Measurements from ENCODE around the gene KLHL24. TPM values are rescaled to one million over a fixed set of nuclear protein-coding genes. Genes with fewer than 3 reads are reported as not detected.
"Not testable (repeated sequence)": the region's sequence is repeated elsewhere in the genome, so short reads cannot be mapped to it uniquely, and the experiment has no call there.

Gene KLHL24
- total and polyA plus RNA-seq, 2 of the 13 experiments (the other 11 are each of a cell fraction or from before 2014, with no cell fraction given) = 6.9 to 15.7 TPM

DNA sequence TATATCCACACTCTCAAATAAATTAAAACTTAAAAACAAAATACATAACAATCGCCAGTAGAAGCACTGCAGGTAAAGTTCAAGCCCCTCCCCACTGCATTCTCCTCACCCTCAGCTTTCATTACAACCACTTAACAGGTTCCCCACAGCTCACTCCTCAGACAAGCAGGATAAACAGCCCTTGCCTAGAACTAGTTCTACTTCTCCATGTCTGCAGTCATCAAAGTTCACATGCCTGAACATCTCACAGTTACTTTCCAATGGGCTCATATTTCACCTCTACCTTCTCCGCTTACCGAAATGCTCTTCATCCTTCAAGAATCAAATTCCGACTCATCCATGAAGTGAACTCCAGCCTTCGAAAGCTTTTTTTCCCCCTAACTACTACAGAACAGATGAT lies 66.3 kb downstream of the KLHL24 start (continued):
- TF ChIP-seq, protein P1, sequence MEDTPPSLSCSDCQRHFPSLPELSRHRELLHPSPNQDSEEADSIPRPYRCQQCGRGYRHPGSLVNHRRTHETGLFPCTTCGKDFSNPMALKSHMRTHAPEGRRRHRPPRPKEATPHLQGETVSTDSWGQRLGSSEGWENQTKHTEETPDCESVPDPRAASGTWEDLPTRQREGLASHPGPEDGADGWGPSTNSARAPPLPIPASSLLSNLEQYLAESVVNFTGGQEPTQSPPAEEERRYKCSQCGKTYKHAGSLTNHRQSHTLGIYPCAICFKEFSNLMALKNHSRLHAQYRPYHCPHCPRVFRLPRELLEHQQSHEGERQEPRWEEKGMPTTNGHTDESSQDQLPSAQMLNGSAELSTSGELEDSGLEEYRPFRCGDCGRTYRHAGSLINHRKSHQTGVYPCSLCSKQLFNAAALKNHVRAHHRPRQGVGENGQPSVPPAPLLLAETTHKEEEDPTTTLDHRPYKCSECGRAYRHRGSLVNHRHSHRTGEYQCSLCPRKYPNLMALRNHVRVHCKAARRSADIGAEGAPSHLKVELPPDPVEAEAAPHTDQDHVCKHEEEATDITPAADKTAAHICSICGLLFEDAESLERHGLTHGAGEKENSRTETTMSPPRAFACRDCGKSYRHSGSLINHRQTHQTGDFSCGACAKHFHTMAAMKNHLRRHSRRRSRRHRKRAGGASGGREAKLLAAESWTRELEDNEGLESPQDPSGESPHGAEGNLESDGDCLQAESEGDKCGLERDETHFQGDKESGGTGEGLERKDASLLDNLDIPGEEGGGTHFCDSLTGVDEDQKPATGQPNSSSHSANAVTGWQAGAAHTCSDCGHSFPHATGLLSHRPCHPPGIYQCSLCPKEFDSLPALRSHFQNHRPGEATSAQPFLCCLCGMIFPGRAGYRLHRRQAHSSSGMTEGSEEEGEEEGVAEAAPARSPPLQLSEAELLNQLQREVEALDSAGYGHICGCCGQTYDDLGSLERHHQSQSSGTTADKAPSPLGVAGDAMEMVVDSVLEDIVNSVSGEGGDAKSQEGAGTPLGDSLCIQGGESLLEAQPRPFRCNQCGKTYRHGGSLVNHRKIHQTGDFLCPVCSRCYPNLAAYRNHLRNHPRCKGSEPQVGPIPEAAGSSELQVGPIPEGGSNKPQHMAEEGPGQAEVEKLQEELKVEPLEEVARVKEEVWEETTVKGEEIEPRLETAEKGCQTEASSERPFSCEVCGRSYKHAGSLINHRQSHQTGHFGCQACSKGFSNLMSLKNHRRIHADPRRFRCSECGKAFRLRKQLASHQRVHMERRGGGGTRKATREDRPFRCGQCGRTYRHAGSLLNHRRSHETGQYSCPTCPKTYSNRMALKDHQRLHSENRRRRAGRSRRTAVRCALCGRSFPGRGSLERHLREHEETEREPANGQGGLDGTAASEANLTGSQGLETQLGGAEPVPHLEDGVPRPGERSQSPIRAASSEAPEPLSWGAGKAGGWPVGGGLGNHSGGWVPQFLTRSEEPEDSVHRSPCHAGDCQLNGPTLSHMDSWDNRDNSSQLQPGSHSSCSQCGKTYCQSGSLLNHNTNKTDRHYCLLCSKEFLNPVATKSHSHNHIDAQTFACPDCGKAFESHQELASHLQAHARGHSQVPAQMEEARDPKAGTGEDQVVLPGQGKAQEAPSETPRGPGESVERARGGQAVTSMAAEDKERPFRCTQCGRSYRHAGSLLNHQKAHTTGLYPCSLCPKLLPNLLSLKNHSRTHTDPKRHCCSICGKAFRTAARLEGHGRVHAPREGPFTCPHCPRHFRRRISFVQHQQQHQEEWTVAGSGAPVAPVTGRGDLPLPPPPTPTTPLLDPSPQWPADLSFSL (CRISPR knock-in tag; IDR thresholded peaks at IDR 0.05) = no peak
- TF ChIP-seq CCDC6 (CRISPR knock-in tag; IDR thresholded peaks at IDR 0.05) = no peak
- TF ChIP-seq, protein P2, sequence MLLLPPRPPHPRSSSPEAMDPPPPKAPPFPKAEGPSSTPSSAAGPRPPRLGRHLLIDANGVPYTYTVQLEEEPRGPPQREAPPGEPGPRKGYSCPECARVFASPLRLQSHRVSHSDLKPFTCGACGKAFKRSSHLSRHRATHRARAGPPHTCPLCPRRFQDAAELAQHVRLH (CRISPR knock-in tag; IDR thresholded peaks at IDR 0.05; ENCODE audit: borderline replicate concordance, low read depth) = no peak
- no peak for TF ChIP-seq ADNP (CRISPR knock-in tag; IDR thresholded peaks at IDR 0.05)

DNA sequence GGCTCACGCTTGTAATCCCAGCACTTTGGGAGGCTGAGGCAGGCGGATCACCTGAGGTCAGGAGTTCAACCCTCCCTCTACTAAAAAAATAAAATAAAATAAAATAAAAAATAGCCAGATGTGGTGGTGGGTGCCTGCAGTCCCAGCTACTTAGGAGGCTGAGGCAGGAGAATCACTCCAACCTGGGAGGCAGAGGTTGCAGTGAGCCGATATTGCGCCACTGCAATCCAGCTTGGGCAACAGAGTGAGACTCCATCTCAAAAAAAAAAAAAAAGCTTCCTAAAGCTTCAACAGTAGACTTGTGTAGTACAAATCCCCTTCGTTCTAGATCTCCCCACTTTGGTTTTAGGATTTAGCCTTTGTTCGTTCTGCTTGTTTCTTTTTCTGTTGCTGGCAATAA lies 68.5 kb downstream of the KLHL24 start:
- POLR2A ChIA-PET; BruUV-seq (replicated peaks); DNase-seq (ENCODE audit: low spot score); intact Hi-C loops (cut with micrococcal nuclease; ENCODE audit: unreplicated experiment); H3K9ac ChIP-seq (ENCODE audit: insufficient read depth, low read depth, low read length); H3K4me2 ChIP-seq (ENCODE audit: low read depth, low read length); H3K27me3 ChIP-seq (ENCODE audit: control insufficient read depth in 1 of 2, insufficient read depth in 2 of 2, low read length in 2 of 2); FAIRE-seq; ATAC-seq; H2AFZ ChIP-seq (ENCODE audit: low read length); H3K9me3 ChIP-seq (ENCODE audit: low read length); H3K36me3 ChIP-seq (replicated peaks in 1 of 2; ENCODE audit: control insufficient read depth in 1 of 2, insufficient read depth in 2 of 2, low read length in 2 of 2); H3K4me3 ChIP-seq (replicated peaks in 1 of 3; ENCODE audit: insufficient read depth in 1 of 3, low read depth in 2 of 3, low read length in 3 of 3); in situ Hi-C loops (cut with HindIII; ENCODE audit: extremely low pct_ligation_motif_present, low pct_unique_long_range_greater_than_20kb); CTCF ChIA-PET (ENCODE audit: low intra/inter-chr PET ratio, low total read pairs); H3K27ac ChIP-seq (ENCODE audit: extremely low read length, insufficient read depth, low read length): not testable (repeated sequence)
- Histone ChIP-seq H4K20me1 (ENCODE audit: insufficient read depth, low read length) (peaks cover 21% of the 10 kb centered on the region), H3K79me2 (ENCODE audit: insufficient read depth, low read length) (peaks cover 92% of the 10 kb centered on the region), H3K4me1 (ENCODE audit: insufficient read depth, low read length) (peaks cover 25% of the 10 kb centered on the region)
- WGBS (ENCODE audit: low lambda C conversion rate) = 94% methylated on average over 6 of the region's 6 CpGs
- TF ChIP-seq ZNF121 (CRISPR knock-in tag; IDR thresholded peaks at IDR 0.05) = 0 out of 2 replicates have a peak, but pooled peaks have one; percentile 61
- TF ChIP-seq, protein P3, sequence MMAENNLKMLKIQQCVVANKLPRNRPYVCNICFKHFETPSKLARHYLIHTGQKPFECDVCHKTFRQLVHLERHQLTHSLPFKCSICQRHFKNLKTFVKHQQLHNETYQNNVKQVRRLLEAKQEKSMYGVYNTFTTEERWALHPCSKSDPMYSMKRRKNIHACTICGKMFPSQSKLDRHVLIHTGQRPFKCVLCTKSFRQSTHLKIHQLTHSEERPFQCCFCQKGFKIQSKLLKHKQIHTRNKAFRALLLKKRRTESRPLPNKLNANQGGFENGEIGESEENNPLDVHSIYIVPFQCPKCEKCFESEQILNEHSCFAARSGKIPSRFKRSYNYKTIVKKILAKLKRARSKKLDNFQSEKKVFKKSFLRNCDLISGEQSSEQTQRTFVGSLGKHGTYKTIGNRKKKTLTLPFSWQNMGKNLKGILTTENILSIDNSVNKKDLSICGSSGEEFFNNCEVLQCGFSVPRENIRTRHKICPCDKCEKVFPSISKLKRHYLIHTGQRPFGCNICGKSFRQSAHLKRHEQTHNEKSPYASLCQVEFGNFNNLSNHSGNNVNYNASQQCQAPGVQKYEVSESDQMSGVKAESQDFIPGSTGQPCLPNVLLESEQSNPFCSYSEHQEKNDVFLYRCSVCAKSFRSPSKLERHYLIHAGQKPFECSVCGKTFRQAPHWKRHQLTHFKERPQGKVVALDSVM (CRISPR knock-in tag; IDR thresholded peaks at IDR 0.05) = peak; percentile 59; the same call in 1 of the 2 replicates

All from HepG2 (cell line).